ENCODE data around the gene MXD4. TPM values are rescaled to one million over a fixed set of nuclear protein-coding genes. Genes with fewer than 3 reads are reported as not detected.

Gene MXD4
- total RNA-seq, 3 donors from 2014 or later = 34.7 to 55.8 (median 37.9) TPM

DNA sequence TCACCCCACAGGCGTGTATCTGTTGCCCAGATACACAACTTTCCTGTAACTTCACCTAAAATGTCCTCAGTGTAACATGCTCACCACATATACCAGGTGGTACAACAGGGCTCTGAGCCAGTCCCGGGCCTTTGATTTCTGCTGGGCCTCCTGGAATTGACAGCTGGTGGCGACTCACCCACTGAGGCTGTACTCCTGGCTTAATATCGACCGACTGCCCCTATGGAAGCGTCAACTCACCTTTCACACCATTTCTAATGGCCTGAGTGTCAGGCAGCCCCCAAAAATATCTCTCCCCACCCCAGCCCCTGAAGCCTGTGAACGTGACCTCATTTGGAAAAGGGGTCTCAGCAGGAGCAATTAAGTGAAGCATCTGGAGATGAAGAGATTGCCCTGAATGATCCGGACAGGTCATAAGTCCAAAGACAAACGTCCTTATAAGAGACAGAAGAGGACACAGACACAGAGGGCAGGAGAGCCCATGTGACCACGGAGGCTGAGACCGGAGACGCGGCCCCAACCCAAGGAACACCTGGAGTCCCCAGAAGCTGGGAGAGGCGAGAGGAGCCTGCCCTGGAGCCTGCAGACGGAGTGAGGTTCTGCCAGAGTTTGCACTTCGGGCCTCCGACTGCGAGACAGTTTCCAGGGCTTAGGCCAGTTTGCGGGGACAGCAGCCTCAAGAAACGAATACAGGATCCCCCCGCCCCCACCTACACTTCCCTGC, 12.6 kb upstream of the MXD4 start:
- no peaks in the 10 kb centered on the region for H3K36me3 ChIP-seq
- H3K27me3 ChIP-seq = no peaks in the 10 kb centered on the region
- intact Hi-C loops (cut with DNase I; ENCODE audit: low total_unique reads) = no loop called here
- H3K9me3 ChIP-seq = no peaks in the 10 kb centered on the region
- no peak overlapping the region for H3K4me3 ChIP-seq
- DNase-seq (ENCODE audit: low spot score in 2 of 2) = no peak
- no peaks in the 10 kb centered on the region for H3K4me1 ChIP-seq
- H3K27ac ChIP-seq = no peak overlapping the region
- no peak for TF ChIP-seq POLR2AphosphoS5 (IDR thresholded peaks at IDR 0.05)
- no peak for TF ChIP-seq POLR2A (IDR thresholded peaks at IDR 0.05)
- no peak for TF ChIP-seq CTCF (IDR thresholded peaks at IDR 0.05)

GRCh38 chr4:2273657-2274319, 11.9 kb upstream of the MXD4 start:
- no peak for DNase-seq (ENCODE audit: low spot score in 2 of 2)
- H3K27me3 ChIP-seq = no peaks in the 10 kb centered on the region

DNA sequence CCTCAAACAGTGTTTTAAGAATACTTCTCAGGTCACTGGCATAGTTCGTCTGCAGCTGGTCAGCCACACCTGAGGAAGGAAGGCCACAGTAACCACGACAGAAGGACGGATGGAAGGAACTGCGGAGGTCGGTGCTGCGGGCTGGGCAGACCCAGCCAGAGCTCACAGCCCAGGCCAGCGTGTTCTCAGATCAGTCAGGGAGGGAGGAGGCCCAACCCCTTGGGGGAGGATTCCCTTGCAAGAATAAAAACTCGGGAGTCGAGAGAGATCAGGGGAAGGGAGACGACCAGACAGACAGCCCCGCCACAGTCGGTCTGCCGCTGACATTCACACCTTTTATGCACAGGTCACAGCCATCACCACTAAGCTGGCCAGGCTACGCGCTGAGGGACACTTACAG, 11.3 kb upstream of the MXD4 start:
- H3K27me3 ChIP-seq = no peaks in the 10 kb centered on the region
- intact Hi-C loops (cut with DNase I; ENCODE audit: low total_unique reads) = no loop called here
- H3K9me3 ChIP-seq = no peaks in the 10 kb centered on the region
- no peak overlapping the region for H3K27ac ChIP-seq
- no peaks in the 10 kb centered on the region for H3K4me1 ChIP-seq
- no peak overlapping the region for H3K4me3 ChIP-seq
- TF ChIP-seq POLR2A (IDR thresholded peaks at IDR 0.05) (no peak), CTCF (IDR thresholded peaks at IDR 0.05) (no peak), POLR2AphosphoS5 (IDR thresholded peaks at IDR 0.05) (no peak)
- no peak for DNase-seq (ENCODE audit: low spot score in 2 of 2)
- no peaks in the 10 kb centered on the region for H3K36me3 ChIP-seq

More at GRCh38 chr4:2273657-2274319, 11.9 kb upstream of the MXD4 start:
- Histone ChIP-seq H3K4me1 (no peaks in the 10 kb centered on the region), H3K36me3 (no peaks in the 10 kb centered on the region), H3K27ac (no peak overlapping the region), H3K4me3 (no peak overlapping the region), H3K9me3 (no peaks in the 10 kb centered on the region)
- TF ChIP-seq POLR2A (IDR thresholded peaks at IDR 0.05) = no peak
- TF ChIP-seq CTCF (IDR thresholded peaks at IDR 0.05) = no peak
- TF ChIP-seq POLR2AphosphoS5 (IDR thresholded peaks at IDR 0.05) = no peak
- intact Hi-C loops (cut with DNase I; ENCODE audit: low total_unique reads) = no loop called here

DNA sequence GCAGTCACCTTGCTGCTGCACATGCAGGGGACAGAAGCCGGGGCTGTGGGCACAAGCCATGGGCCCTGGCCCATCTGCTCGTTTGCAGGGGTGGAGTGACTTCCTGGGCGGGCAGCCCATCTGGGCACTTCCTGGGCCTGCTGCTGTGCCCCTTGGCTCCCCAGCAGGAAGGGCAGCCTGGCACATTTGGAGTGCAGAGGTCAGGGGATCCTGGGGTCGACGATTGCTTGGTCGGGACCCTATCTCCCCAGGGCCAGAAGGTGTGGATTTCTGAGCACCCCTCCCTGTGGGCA, 10.9 kb upstream of the MXD4 start:
- H3K27ac ChIP-seq = no peak overlapping the region
- no peak overlapping the region for H3K4me3 ChIP-seq
- intact Hi-C loops (cut with DNase I; ENCODE audit: low total_unique reads) = no loop called here
- no peaks in the 10 kb centered on the region for H3K4me1 ChIP-seq
- H3K27me3 ChIP-seq = no peaks in the 10 kb centered on the region
- no peaks in the 10 kb centered on the region for H3K36me3 ChIP-seq
- H3K9me3 ChIP-seq = no peaks in the 10 kb centered on the region
- DNase-seq (ENCODE audit: low spot score in 2 of 2) = no peak
- no peak for TF ChIP-seq CTCF (IDR thresholded peaks at IDR 0.05)
- no peak for TF ChIP-seq POLR2A (IDR thresholded peaks at IDR 0.05)
- TF ChIP-seq POLR2AphosphoS5 (IDR thresholded peaks at IDR 0.05) = no peak

GRCh38 chr4:2272026-2272827, 10.3 kb upstream of the MXD4 start:
- Histone ChIP-seq H3K4me3 (no peak overlapping the region), H3K27ac (no peak overlapping the region), H3K4me1 (no peaks in the 10 kb centered on the region), H3K27me3 (no peaks in the 10 kb centered on the region), H3K9me3 (no peaks in the 10 kb centered on the region), H3K36me3 (no peaks in the 10 kb centered on the region)
- TF ChIP-seq CTCF (IDR thresholded peaks at IDR 0.05) (no peak), POLR2A (IDR thresholded peaks at IDR 0.05) (no peak), POLR2AphosphoS5 (IDR thresholded peaks at IDR 0.05) (no peak)
- no peak for DNase-seq (ENCODE audit: low spot score in 2 of 2)
- intact Hi-C loops (cut with DNase I; ENCODE audit: low total_unique reads) = no loop called here
